Liver (tissue), 9 donors: ENCODE measurements around the gene ATAD3C. TPM values are rescaled to one million over a fixed set of nuclear protein-coding genes. Genes with fewer than 3 reads are reported as not detected.
A peak's percentile ranks its signal among the peaks of the same experiment; 100 is the strongest.

Source experiments
- DNase-seq: peaks from one replicate; pipeline ENCODE4 v3.0.0-alpha.2; 2017; ENCODE audit warnings: low spot score
- H3K27ac ChIP-seq, 2 donors: one replicate each; pipeline ENCODE4 v1.7.0; 2013; ENCODE audit warnings: inconsistent platforms in 2 of 2, low read length in 2 of 2, control low read depth in 1 of 2, low read depth in 1 of 2, mild to moderate bottlenecking in 1 of 2
- H3K27me3 ChIP-seq, 4 donors: one replicate each; pipeline versions ENCODE4 v1.6.1 to v1.7.0; 2013; ENCODE audit warnings: low read length in 3 of 4, inconsistent platforms in 1 of 4, mild to moderate bottlenecking in 1 of 4, moderate library complexity in 1 of 4; ENCODE audit not compliant: control insufficient read depth in 4 of 4, insufficient read depth in 4 of 4
- H3K36me3 ChIP-seq, 4 donors: one replicate each; pipeline versions ENCODE4 v1.6.1 to v1.7.0; 2013; ENCODE audit warnings: low read length in 3 of 4, mild to moderate bottlenecking in 3 of 4, low read depth in 1 of 4, moderate library complexity in 1 of 4; ENCODE audit not compliant: control insufficient read depth in 4 of 4, insufficient read depth in 3 of 4
- H3K4me1 ChIP-seq, 4 donors: one replicate each; pipeline versions ENCODE4 v1.6.1 to v1.7.0; 2013; ENCODE audit warnings: low read length in 3 of 4, mild to moderate bottlenecking in 3 of 4, moderate library complexity in 1 of 4; ENCODE audit not compliant: control insufficient read depth in 4 of 4, insufficient read depth in 4 of 4
- H3K4me3 ChIP-seq, 3 donors: one replicate each; pipeline versions ENCODE4 v1.6.1 to v1.7.0; 2013; ENCODE audit warnings: low read length in 3 of 3, control low read depth in 1 of 3, low read depth in 1 of 3, mild to moderate bottlenecking in 1 of 3
- H3K9ac ChIP-seq, 2 donors: one replicate each; pipeline ENCODE4 v1.7.0; 2013; ENCODE audit warnings: low read length in 2 of 2, mild to moderate bottlenecking in 2 of 2, moderate library complexity in 2 of 2, control low read depth in 1 of 2, low read depth in 1 of 2
- H3K9me3 ChIP-seq, 4 donors: one replicate each; pipeline versions ENCODE4 v1.6.1 to v1.7.0; 2013; ENCODE audit warnings: low read length in 3 of 4; ENCODE audit not compliant: control insufficient read depth in 4 of 4
- EGR1 ChIP-seq, 2 donors: IDR thresholded peaks; 2 replicates each; pipeline ENCODE4 v1.6.1; 2016 to 2018; ENCODE audit warnings: antibody characterized with exemption in 2 of 2, low read depth in 2 of 2
- FOXA1 ChIP-seq: IDR thresholded peaks from 2 replicates; pipeline ENCODE4 v1.6.1; 2016; ENCODE audit warnings: antibody characterized with exemption
- FOXA2 ChIP-seq: IDR thresholded peaks from 2 replicates; pipeline ENCODE4 v1.6.1; 2016; ENCODE audit warnings: antibody characterized with exemption
- HNF4G ChIP-seq: IDR thresholded peaks from 2 replicates; pipeline ENCODE4 v1.6.1; 2016; ENCODE audit warnings: antibody characterized with exemption
- JUND ChIP-seq, 2 donors: IDR thresholded peaks; 2 replicates each; pipeline ENCODE4 v1.6.1; 2016; ENCODE audit warnings: antibody characterized with exemption in 2 of 2
- NR2F2 ChIP-seq: IDR thresholded peaks from 2 replicates; pipeline ENCODE4 v1.6.1; 2016; ENCODE audit warnings: antibody characterized with exemption
- RAD21 ChIP-seq, 2 donors: IDR thresholded peaks; 2 replicates each; pipeline ENCODE4 v1.6.1; 2016; ENCODE audit warnings: antibody characterized with exemption in 2 of 2, mild to moderate bottlenecking in 2 of 2
- REST ChIP-seq: IDR thresholded peaks from 2 replicates; pipeline ENCODE4 v1.6.1; 2016; ENCODE audit warnings: antibody characterized with exemption, mild to moderate bottlenecking
- SP1 ChIP-seq: IDR thresholded peaks from 2 replicates; pipeline ENCODE4 v1.6.1; 2018; ENCODE audit warnings: antibody characterized with exemption, mild to moderate bottlenecking
- TAF1 ChIP-seq: conservative IDR thresholded peaks from 2 replicates; pipeline ENCODE4 v1.6.1; 2016; ENCODE audit warnings: antibody characterized with exemption, mild to moderate bottlenecking
- YY1 ChIP-seq: IDR thresholded peaks from 2 replicates; pipeline ENCODE4 v1.6.1; 2016; ENCODE audit warnings: antibody characterized with exemption, mild to moderate bottlenecking
- ZBTB33 ChIP-seq: IDR thresholded peaks from 2 replicates; pipeline ENCODE4 v1.6.1; 2016; ENCODE audit warnings: antibody characterized with exemption
- WGBS: extraction: QIAGEN DNeasy Blood & Tissue Kit; methylation state at CpG from one replicate; pipeline ENCODE4 v1.1.7; 2013; 5-methylcytosine and 5-hydroxymethylcytosine counted together
- polyA plus RNA-seq, 2 donors: library from polyadenylated mRNA; stranded (reverse) in 1 of 2; unstranded in 1 of 2; fragments of 200-250 nt in 1 of 2; fragments of >200 nt in 1 of 2; fragmentation: Nextera tagmentation in 1 of 2; extraction: Ambion mirVana in 1 of 2; gene quantifications; one replicate each; pipeline versions ENCODE4 v1.2.1 to v1.2.3, GENCODE V29; 2013 to 2015
- total RNA-seq, 2 donors: library from RNA; depleted of rRNA; stranded (reverse); fragments of >200 nt; gene quantifications; one replicate each; pipeline ENCODE4 v1.2.3, GENCODE V29; 2014
- TF ChIP-seq, protein P1 (sequence below): fragments of 150-350 bp; IDR thresholded peaks from 2 replicates; pipeline ENCODE4 v1.5.1; 2017; ENCODE audit warnings: improper control_type of control experiment, low read depth, low read length; ENCODE audit not compliant: missing input control
- TF ChIP-seq, protein P2 (sequence below): IDR thresholded peaks from 2 replicates; pipeline ENCODE4 v1.6.1; 2016; ENCODE audit warnings: antibody characterized with exemption
- donor health status: healthy.
- donor health status: healthy.
- donor health status: healthy.
- donor health status: healthy.
- donor health status: healthy.

The ATAD3C gene
- total and polyA plus RNA-seq, 4 donors = 0.19 to 4.8 (median 0.88) TPM

GRCh38 chr1:1419813-1420653 lies 29.5 kb upstream of the ATAD3C start:
- no peak for DNase-seq
- Histone ChIP-seq H3K27me3 (no peaks in the 10 kb centered on the region), H3K9ac (no peak overlapping the region), H3K27ac (no peak overlapping the region), H3K4me3 (peak overlapping the region in 1 of 3 donors; percentile 49), H3K9me3 (no peaks in the 10 kb centered on the region), H3K4me1 (peaks cover 0 to 8% (median 3%) of the 10 kb centered on the region in 4 donors), H3K36me3 (no peaks in the 10 kb centered on the region)
- TF ChIP-seq REST (no peak), EGR1 (IDR thresholded peaks at IDR 0.05; ENCODE audit: low read depth in 2 of 2) (no peak), RAD21 (IDR thresholded peaks at IDR 0.05) (no peak), NR2F2 (no peak), FOXA1 (no peak), YY1 (no peak), TAF1 (no peak)
- TF ChIP-seq, protein P1, sequence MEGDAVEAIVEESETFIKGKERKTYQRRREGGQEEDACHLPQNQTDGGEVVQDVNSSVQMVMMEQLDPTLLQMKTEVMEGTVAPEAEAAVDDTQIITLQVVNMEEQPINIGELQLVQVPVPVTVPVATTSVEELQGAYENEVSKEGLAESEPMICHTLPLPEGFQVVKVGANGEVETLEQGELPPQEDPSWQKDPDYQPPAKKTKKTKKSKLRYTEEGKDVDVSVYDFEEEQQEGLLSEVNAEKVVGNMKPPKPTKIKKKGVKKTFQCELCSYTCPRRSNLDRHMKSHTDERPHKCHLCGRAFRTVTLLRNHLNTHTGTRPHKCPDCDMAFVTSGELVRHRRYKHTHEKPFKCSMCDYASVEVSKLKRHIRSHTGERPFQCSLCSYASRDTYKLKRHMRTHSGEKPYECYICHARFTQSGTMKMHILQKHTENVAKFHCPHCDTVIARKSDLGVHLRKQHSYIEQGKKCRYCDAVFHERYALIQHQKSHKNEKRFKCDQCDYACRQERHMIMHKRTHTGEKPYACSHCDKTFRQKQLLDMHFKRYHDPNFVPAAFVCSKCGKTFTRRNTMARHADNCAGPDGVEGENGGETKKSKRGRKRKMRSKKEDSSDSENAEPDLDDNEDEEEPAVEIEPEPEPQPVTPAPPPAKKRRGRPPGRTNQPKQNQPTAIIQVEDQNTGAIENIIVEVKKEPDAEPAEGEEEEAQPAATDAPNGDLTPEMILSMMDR = no peak
- TF ChIP-seq, protein P2, sequence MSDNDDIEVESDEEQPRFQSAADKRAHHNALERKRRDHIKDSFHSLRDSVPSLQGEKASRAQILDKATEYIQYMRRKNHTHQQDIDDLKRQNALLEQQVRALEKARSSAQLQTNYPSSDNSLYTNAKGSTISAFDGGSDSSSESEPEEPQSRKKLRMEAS = no peak
- 19% methylated on average over 112 of the region's 112 CpGs for WGBS

DNA sequence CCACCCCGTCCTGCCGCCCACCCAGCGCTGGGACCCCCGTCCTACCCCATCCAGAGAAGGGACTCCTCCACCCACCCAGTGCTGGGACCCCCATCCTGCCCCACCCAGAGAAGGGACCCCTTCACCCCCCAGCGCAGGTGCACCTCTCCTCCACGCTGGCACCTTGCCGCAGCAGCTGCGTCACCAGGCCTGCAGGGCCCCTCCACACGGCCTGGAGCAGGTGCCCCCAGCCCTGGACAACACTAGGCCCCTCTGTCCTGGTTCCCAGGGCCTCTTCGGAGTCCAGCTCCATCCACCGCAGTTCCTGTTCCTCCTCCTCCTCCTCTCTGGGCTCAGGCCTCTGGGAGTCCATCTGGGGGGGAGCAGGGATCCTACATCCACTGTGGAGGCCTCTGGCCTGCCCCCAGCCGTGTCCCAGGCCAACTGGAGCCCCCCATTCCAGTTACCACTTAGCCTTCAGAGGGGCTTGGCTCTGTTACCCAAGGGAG lies 28.8 kb upstream of the ATAD3C start:
- no peak for DNase-seq
- Histone ChIP-seq H3K4me3 (peak overlapping the region in 1 of 3 donors; percentile 49), H3K27me3 (no peaks in the 10 kb centered on the region), H3K9me3 (no peaks in the 10 kb centered on the region), H3K4me1 (peaks cover 0 to 8% (median 3%) of the 10 kb centered on the region in 4 donors), H3K27ac (no peak overlapping the region), H3K9ac (no peak overlapping the region), H3K36me3 (no peaks in the 10 kb centered on the region)
- 81% methylated on average over 12 of the region's 12 CpGs for WGBS
- TF ChIP-seq SP1 (no peak), JUND (IDR thresholded peaks at IDR 0.05) (no peak), HNF4G (no peak), EGR1 (IDR thresholded peaks at IDR 0.05; ENCODE audit: low read depth in 2 of 2) (no peak), FOXA2 (no peak), YY1 (no peak), TAF1 (no peak), RAD21 (IDR thresholded peaks at IDR 0.05) (no peak), ZBTB33 (no peak), NR2F2 (no peak)
- TF ChIP-seq, protein P2 = no peak
